Panc1 (cell line): ENCODE results near the gene NECAP2. TPM values are rescaled to one million over a fixed set of nuclear protein-coding genes. Genes with fewer than 3 reads are reported as not detected.
A peak's percentile ranks its signal among the peaks of the same experiment; 100 is the strongest.

Experiments used
- ATAC-seq: fragments of 200-7000 bp; cut with Tn5 transposase; 2 replicates; pipeline ENCODE4 v1.9.1; 2020; ENCODE audit warnings: mild to moderate bottlenecking, moderate library complexity
- BruUV-seq: library from RNA; stranded (reverse); fragments of 400-500 nt; replicated peaks from 2 replicates; lab custom pipeline; 2021; lab: Mats Ljungman, UMichigan
- CTCF ChIA-PET: fragments of 300-600 bp; sonication (Branson Sonifier 250); formaldehyde crosslinking; loops from one replicate; lab custom pipeline; 2022; ENCODE audit warnings: antibody characterized with exemption; lab: Charles Lee
- POLR2A ChIA-PET: fragments of 300-600 bp; sonication (Branson Sonifier 250); formaldehyde crosslinking; loops from one replicate; lab custom pipeline; 2022; ENCODE audit warnings: antibody characterized with exemption; lab: Charles Lee
- DNase-seq: peaks from one replicate; pipeline ENCODE4 v3.0.0-alpha.2; 2010; ENCODE audit warnings: low read depth, low spot score
- H3K27ac ChIP-seq: 2 replicates; pipeline ENCODE4 v1.5.1; 2011; ENCODE audit warnings: mild to moderate bottlenecking, low read length, inconsistent platforms
- H3K27me3 ChIP-seq: fragments of 200-500 bp; sonication (Bioruptor generic); 2 replicates; pipeline ENCODE4 v1.6.0; 2014; ENCODE audit warnings: low read length, inconsistent platforms; ENCODE audit not compliant: control insufficient read depth, insufficient read depth
- H3K36me3 ChIP-seq: fragments of 200-500 bp; sonication (Bioruptor generic); 2 replicates; pipeline ENCODE4 v1.5.1; 2014; ENCODE audit warnings: inconsistent platforms, mild to moderate bottlenecking, low read length, moderate library complexity; ENCODE audit not compliant: control insufficient read depth, insufficient read depth
- H3K4me1 ChIP-seq: 2 replicates; pipeline ENCODE4 v1.5.1; 2011; ENCODE audit warnings: inconsistent platforms, mild to moderate bottlenecking, low read length, moderate library complexity; ENCODE audit not compliant: control insufficient read depth, insufficient read depth
- H3K4me3 ChIP-seq, 2 experiments: 2 replicates each; pipeline ENCODE4 v1.5.1; 2011 to 2012; ENCODE audit warnings: low read depth in 2 of 2, low read length in 2 of 2, mild to moderate bottlenecking in 2 of 2, inconsistent platforms in 1 of 2, moderate library complexity in 1 of 2
- H3K9me3 ChIP-seq: fragments of 200-500 bp; sonication (Bioruptor generic); 2 replicates; pipeline ENCODE4 v1.5.1; 2014; ENCODE audit warnings: low read depth, mild to moderate bottlenecking, inconsistent platforms, low read length, moderate library complexity; ENCODE audit not compliant: control insufficient read depth, insufficient read depth
- CTCF ChIP-seq: fragments of 450-650 bp; IDR thresholded peaks from 2 replicates; pipeline ENCODE4 v1.5.1; 2017; ENCODE audit warnings: mild to moderate bottlenecking
- SIN3A ChIP-seq: IDR thresholded peaks from 2 replicates; pipeline ENCODE4 v1.6.1; 2012; ENCODE audit warnings: low read depth, mild to moderate bottlenecking, low read length, moderate library complexity, borderline replicate concordance; ENCODE audit not compliant: insufficient read depth
- TCF7L2 ChIP-seq: IDR thresholded peaks from 2 replicates; pipeline ENCODE4 v1.6.1; 2011; ENCODE audit warnings: mild to moderate bottlenecking, low read depth, low read length, inconsistent platforms
- in situ Hi-C: cut with HindIII; loops from 2 replicates; pipeline ENCODE4 v1.10.0; 2016; ENCODE audit warnings: low sequenced_read_pairs, low pct_unique_long_range_greater_than_20kb
- intact Hi-C: fragments of 100-400 bp; cut with micrococcal nuclease; formaldehyde crosslinking; loops from one replicate; pipeline ENCODE4 v1.10.0; 2022; ENCODE audit not compliant: unreplicated experiment
- total RNA-seq: library from RNA; stranded (reverse); gene quantifications from one replicate; pipeline ENCODE4 v1.2.1, GENCODE V29; 2021; ENCODE audit not compliant: unreplicated experiment
- TF ChIP-seq, protein P1 (sequence below), 2 experiments: IDR thresholded peaks; 2 replicates each; pipeline ENCODE4 v1.6.1; 2011 to 2012; ENCODE audit warnings: low read depth in 2 of 2, control low read depth in 1 of 2, low read length in 1 of 2, mild to moderate bottlenecking in 1 of 2, moderate library complexity in 1 of 2; ENCODE audit not compliant: insufficient read depth in 1 of 2

The NECAP2 gene
- total RNA-seq, 1 experiment from 2014 or later, result 56.8 TPM

DNA sequence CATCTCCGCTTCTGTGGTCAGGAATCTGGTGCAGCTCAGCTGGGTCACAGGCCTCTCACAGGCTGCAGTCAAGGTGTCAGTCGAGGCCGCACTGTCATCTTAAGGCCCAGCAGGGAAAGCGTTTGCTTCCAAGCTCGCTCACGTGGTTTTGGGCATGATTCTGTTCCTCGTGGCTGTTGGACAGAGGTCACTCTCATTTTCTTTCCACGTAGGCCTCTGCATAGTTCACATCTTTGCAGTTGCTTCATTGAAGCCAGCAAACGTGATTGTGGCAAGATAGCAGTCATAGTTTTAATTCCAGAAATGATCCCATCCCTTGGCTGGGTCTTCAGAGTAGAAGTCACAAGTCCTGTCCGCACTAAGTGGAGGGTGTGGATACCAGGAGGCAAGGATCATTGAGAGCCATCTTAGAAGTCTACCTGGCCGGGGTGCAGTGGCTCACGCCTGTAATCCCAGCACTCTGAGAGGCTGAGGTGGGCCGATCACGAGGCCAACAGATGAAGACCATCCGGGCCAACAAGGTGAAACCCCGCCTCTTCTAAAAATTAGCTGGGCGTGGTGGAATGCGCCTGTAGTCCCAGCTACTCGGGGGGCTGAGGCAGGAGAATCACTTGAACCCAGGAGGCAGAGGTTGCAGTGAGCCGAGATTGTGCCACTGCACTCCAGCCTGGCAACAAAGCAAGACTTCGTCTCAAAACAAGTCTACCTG, 24.5 kb downstream of the NECAP2 start:
- BruUV-seq, result no TSS peak
- H3K4me1 ChIP-seq, result no peaks in the 10 kb centered on the region
- H3K4me3 ChIP-seq, result no peak overlapping the region
- intact Hi-C loops (no loop called here), in situ Hi-C loops (no loop called here)
- ChIA-PET POLR2A (no interaction called here), CTCF (no interaction called here)
- H3K36me3 ChIP-seq, result no peaks in the 10 kb centered on the region
- H3K9me3 ChIP-seq, result no peaks in the 10 kb centered on the region
- H3K27ac ChIP-seq, result no peak overlapping the region
- DNase-seq, result no peak
- no peaks in the 10 kb centered on the region for H3K27me3 ChIP-seq
- TF ChIP-seq SIN3A (no peak), CTCF (no peak)
- peak; percentile 31; the same call in 1 of the 2 replicates for ATAC-seq

DNA sequence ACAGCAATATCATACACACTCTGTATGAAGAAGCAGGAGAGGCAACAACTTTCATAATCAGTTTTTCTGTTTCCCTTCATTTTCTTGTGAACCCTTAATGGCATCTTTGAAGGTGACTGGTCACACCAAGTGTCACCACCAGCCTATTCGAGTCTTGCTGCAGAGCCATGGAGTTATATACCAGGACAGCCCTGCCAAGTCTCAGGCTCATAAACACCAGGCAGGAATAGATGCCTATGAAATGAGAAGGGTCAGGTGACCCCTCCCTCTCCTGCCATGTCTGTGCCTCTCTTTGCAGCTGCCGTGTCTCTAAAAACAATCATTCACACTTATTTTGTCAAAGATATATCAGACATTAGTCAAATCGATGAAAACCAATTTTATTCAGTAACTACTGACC, 28.0 kb downstream of the NECAP2 start:
- in situ Hi-C loops, result no loop called here
- BruUV-seq, result no TSS peak

More for the DNA sequence above, 28.0 kb downstream of the NECAP2 start:
- no peaks in the 10 kb centered on the region for H3K9me3 ChIP-seq
- H3K4me3 ChIP-seq, result no peak overlapping the region
- no peaks in the 10 kb centered on the region for H3K27me3 ChIP-seq
- H3K27ac ChIP-seq, result no peak overlapping the region
- ChIA-PET POLR2A (no interaction called here), CTCF (no interaction called here)
- intact Hi-C loops, result no loop called here
- H3K36me3 ChIP-seq, result peaks cover 2% of the 10 kb centered on the region
- no peak for ATAC-seq
- no peaks in the 10 kb centered on the region for H3K4me1 ChIP-seq
- TF ChIP-seq TCF7L2 (no peak), CTCF (no peak)
- TF ChIP-seq, protein P1, sequence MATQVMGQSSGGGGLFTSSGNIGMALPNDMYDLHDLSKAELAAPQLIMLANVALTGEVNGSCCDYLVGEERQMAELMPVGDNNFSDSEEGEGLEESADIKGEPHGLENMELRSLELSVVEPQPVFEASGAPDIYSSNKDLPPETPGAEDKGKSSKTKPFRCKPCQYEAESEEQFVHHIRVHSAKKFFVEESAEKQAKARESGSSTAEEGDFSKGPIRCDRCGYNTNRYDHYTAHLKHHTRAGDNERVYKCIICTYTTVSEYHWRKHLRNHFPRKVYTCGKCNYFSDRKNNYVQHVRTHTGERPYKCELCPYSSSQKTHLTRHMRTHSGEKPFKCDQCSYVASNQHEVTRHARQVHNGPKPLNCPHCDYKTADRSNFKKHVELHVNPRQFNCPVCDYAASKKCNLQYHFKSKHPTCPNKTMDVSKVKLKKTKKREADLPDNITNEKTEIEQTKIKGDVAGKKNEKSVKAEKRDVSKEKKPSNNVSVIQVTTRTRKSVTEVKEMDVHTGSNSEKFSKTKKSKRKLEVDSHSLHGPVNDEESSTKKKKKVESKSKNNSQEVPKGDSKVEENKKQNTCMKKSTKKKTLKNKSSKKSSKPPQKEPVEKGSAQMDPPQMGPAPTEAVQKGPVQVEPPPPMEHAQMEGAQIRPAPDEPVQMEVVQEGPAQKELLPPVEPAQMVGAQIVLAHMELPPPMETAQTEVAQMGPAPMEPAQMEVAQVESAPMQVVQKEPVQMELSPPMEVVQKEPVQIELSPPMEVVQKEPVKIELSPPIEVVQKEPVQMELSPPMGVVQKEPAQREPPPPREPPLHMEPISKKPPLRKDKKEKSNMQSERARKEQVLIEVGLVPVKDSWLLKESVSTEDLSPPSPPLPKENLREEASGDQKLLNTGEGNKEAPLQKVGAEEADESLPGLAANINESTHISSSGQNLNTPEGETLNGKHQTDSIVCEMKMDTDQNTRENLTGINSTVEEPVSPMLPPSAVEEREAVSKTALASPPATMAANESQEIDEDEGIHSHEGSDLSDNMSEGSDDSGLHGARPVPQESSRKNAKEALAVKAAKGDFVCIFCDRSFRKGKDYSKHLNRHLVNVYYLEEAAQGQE (IDR thresholded peaks at IDR 0.05; ENCODE audit: insufficient read depth in 1 of 2, low read depth in 2 of 2, low read length in 1 of 2), result no peak
- DNase-seq, result no peak
